ENCODE results near the gene SLC4A3.

SLC4A3 gene

DNA sequence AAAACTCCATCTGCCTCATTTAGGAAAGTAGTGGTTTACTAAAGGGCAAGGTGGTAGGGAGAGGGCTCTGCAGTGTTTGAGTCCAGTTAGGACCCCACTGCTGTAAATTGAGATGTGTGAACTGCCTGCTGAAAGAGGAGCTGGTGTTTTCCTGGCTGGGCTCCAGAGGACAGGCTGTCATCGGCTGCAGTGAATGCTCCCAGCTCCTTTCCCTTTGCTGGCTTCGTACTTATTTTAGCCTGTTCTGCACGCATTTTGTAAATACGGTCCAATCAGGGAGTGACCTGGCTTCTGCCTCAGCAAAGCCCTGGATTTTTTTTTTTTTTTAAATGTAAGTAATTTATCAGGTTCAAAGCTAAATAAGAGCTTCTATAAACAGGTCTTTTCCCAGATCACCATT lies 37.5 kb downstream of the SLC4A3 start:
- DNase-seq (ENCODE audit: extremely low read depth, low read depth): no peak
- TF ChIP-seq, protein P1, sequence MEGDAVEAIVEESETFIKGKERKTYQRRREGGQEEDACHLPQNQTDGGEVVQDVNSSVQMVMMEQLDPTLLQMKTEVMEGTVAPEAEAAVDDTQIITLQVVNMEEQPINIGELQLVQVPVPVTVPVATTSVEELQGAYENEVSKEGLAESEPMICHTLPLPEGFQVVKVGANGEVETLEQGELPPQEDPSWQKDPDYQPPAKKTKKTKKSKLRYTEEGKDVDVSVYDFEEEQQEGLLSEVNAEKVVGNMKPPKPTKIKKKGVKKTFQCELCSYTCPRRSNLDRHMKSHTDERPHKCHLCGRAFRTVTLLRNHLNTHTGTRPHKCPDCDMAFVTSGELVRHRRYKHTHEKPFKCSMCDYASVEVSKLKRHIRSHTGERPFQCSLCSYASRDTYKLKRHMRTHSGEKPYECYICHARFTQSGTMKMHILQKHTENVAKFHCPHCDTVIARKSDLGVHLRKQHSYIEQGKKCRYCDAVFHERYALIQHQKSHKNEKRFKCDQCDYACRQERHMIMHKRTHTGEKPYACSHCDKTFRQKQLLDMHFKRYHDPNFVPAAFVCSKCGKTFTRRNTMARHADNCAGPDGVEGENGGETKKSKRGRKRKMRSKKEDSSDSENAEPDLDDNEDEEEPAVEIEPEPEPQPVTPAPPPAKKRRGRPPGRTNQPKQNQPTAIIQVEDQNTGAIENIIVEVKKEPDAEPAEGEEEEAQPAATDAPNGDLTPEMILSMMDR (IDR thresholded peaks at IDR 0.05; ENCODE audit: low read depth, low read length): no peak

DNA sequence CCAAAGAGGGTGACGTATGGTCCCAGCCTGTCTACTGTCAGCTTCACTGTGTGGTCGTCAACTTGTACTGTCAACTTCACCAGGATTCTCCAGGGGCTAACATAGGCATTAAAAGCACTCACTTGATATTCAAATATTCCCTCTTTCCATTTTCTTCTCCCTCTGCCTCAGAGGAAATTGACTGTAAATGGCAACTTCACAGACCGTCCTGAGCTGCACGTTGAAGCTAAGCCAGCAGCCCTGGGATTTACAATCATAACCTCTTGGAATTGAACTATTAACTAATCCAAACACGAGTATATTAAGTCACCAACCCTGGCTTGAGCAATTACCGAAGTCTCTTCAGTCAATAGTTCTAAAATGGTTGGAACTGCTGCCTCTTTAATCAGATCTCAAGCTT lies 38.5 kb downstream of the SLC4A3 start:
- DNase-seq (ENCODE audit: extremely low read depth, low read depth): no peak
- TF ChIP-seq, protein P1 (IDR thresholded peaks at IDR 0.05; ENCODE audit: low read depth, low read length): no peak

DNA sequence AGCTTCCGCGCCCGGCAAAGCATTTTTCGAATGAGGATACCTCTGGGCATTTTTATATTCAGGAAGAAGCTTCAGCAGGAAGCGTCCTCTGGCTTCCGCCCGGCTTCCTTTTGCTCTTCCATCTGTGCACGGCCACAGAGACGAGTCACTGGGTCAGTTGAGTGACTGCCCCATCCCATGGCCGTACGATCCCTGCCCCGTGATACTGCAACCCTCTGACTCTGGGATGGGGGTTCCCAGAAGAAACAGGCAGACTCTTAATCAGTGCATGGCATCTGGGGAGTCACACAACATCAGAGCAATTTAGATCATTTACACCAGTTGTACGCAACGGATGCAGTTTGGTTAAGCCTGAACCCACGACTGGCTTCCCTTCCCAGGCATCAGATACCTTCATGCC lies 40.9 kb downstream of the SLC4A3 start:
- TF ChIP-seq, protein P1 (IDR thresholded peaks at IDR 0.05; ENCODE audit: low read depth, low read length): no peak
- DNase-seq (ENCODE audit: extremely low read depth, low read depth): no peak

DNA sequence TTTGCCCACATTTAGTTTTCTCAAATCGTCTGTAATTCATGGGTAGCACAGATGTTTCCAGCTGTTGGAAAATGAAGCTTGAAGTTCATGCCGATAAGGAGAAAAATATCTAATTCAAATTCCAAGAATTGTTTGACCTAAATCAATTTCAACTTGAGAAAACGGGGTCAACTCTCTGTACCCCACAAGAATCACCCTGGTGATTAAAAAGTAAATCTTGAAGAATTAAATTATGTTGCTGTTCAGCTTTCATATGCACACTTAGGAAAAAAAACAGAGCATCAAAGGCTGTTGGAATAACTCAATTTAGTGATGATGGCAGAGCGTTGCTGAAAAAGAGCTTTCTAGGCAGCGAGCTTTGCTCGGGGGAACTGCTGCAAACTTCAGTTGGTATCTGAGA lies 43.0 kb downstream of the SLC4A3 start:
- DNase-seq (ENCODE audit: extremely low read depth, low read depth): no peak
- TF ChIP-seq, protein P1 (IDR thresholded peaks at IDR 0.05; ENCODE audit: low read depth, low read length): no peak

DNA sequence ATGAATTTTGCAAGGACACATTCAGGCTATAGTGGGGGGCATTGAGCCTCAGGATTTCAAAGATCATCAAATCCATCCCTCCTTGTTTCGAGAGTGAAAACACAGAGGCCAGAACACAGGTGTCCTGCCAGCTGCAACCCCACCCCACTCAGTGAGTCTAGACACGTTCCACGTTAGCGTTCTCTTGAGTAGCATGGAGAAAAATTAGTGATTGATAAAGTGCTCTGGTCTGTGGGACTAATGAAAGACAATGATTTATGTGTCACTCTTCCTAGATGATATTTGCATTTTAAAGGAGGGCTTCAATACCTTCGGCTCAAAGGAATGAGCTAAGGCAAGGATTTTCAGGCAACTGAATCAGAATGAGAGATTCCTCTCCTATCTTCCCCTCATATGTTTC lies 43.8 kb downstream of the SLC4A3 start:
- DNase-seq (ENCODE audit: extremely low read depth, low read depth): no peak
- TF ChIP-seq, protein P1 (IDR thresholded peaks at IDR 0.05; ENCODE audit: low read depth, low read length): no peak

DNA sequence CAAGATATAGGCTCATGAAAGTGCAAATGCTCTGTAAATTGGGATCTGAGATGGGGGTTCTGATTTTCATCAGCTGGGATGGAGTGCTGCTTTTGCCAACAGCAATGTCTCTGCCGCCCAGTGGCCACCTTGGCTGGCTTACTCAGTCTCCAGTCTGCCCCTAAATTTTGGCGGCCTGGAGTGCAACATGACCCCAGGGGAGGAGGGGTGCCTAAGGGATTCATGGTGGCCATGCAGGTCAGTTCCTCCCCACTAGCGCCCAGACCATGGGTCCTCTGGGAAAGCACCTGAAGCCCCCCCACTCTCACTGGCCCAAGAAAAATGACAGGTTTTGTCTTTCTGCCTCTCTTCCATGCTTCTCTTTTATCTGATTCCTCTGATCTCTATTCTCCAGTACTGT lies 45.0 kb downstream of the SLC4A3 start:
- no peak for DNase-seq (ENCODE audit: extremely low read depth, low read depth)
- TF ChIP-seq, protein P1 (IDR thresholded peaks at IDR 0.05; ENCODE audit: low read depth, low read length): no peak

DNA sequence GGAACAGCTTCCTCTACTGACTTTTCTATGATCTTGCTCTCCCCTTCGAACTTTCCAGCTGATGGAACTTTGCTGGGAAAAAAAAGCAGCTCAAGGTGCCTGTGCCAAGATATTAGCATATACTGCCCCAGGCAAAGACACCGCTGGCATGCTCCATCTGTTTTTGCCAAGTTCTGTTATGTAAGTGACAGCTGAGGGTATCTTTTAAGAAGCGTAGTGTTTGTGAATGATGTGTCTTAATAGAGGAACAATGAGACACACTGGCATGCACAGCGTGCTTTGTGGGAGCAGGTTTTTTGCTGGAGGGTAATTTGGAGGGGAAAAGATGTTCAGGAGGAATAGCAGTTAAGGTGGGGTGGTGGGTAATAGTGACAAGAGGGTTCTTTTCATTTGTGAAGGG lies 47.8 kb downstream of the SLC4A3 start:
- TF ChIP-seq, protein P1 (IDR thresholded peaks at IDR 0.05; ENCODE audit: low read depth, low read length): no peak
- DNase-seq (ENCODE audit: extremely low read depth, low read depth): no peak

Measured in AG09319 (cell line).